Right lobe of liver (tissue), 6 donors: ENCODE results near the gene TPM1. TPM values are rescaled to one million over a fixed set of nuclear protein-coding genes. Genes with fewer than 3 reads are reported as not detected.

Source experiments
- ATAC-seq, 4 donors: fragments of 200-7000 bp; cut with Tn5 transposase; one replicate each; pipeline ENCODE4 v1.9.1; 2020; ENCODE audit warnings: mild to moderate bottlenecking in 4 of 4, moderate library complexity in 4 of 4
- DNase-seq, 3 donors: peaks; one replicate each; pipeline ENCODE4 v3.0.0-alpha.2; 2020
- H3K27ac ChIP-seq, 3 donors: fragments of 200-600 bp; one replicate each; pipeline ENCODE4 v1.8.0; 2022
- H3K27me3 ChIP-seq, 2 donors: fragments of 200-600 bp; one replicate each; pipeline ENCODE4 v1.8.0; 2022
- H3K36me3 ChIP-seq, 4 donors: fragments of 200-600 bp; sonication (generic) in 1 of 4; one replicate each; pipeline versions ENCODE4 v1.5.1 to v1.8.0; 2017 to 2022; ENCODE audit warnings: control low read depth in 1 of 4
- H3K4me1 ChIP-seq, 4 donors: fragments of 200-600 bp; sonication (generic) in 1 of 4; one replicate each; pipeline versions ENCODE4 v1.5.1 to v1.8.0; 2017 to 2022; ENCODE audit warnings: control low read depth in 1 of 4
- H3K4me3 ChIP-seq, 3 donors: fragments of 200-600 bp; one replicate each; pipeline ENCODE4 v1.8.0; 2022
- H3K9me3 ChIP-seq, 4 donors: fragments of 200-600 bp; sonication (generic) in 1 of 4; one replicate each; pipeline versions ENCODE4 v1.5.1 to v1.8.0; 2017 to 2022; ENCODE audit warnings: control low read depth in 1 of 4
- POLR2A ChIP-seq: fragments of 450-650 bp; IDR thresholded peaks from one replicate; pipeline ENCODE4 v1.6.1; 2017; ENCODE audit warnings: antibody characterized with exemption, mild to moderate bottlenecking
- WGBS: methylation state at CpG from one replicate; pipeline ENCODE4 v1.1.6; 2018; ENCODE audit warnings: low coverage, low lambda C conversion rate; ENCODE audit not compliant: insufficient coverage; ENCODE audit errors: missing lambda C conversion rate; 5-methylcytosine and 5-hydroxymethylcytosine counted together
- intact Hi-C, 2 donors: fragments of 100-400 bp; cut with DNase I; formaldehyde crosslinking; loops; one replicate each; pipeline versions ENCODE4 v1.11.2 to v1.14.1; 2022
- total RNA-seq, 6 experiments: library from RNA; depleted of rRNA in 2 of 6; stranded (reverse); fragments of >200 nt in 2 of 6; fragmentation: NEBNext Ultra II Directional in 3 of 6; extraction: Animal tissue kit (Norgen Biotek cat#: 25700) in 3 of 6; gene quantifications; one replicate each; pipeline versions ENCODE4 v1.1.0 to v1.2.4, GENCODE V29; 2016 to 2023
- TF ChIP-seq, protein P1 (sequence below), 4 donors: fragments of 200-600 bp in 3 of 4; fragments of 450-650 bp in 1 of 4; IDR thresholded peaks; one replicate each; pipeline versions ENCODE4 v1.5.1 to v1.8.0; 2016 to 2022; ENCODE audit warnings: antibody characterized with exemption in 4 of 4, mild to moderate bottlenecking in 2 of 4
- donor health status: DM: no; HTN: yes; CAD: no.
- donor health status: DM: no; HTN: no; CAD: no.
- donor health status: DM: no; HTN: no; CAD: no.
- donor health status: DM: no; HTN: yes; CAD: no.
- donor health status: DM: no; HTN: yes; CAD: no.

Gene TPM1
- total RNA-seq, 6 experiments from 2014 or later, result 44.3 to 180 (median 91.6) TPM

DNA sequence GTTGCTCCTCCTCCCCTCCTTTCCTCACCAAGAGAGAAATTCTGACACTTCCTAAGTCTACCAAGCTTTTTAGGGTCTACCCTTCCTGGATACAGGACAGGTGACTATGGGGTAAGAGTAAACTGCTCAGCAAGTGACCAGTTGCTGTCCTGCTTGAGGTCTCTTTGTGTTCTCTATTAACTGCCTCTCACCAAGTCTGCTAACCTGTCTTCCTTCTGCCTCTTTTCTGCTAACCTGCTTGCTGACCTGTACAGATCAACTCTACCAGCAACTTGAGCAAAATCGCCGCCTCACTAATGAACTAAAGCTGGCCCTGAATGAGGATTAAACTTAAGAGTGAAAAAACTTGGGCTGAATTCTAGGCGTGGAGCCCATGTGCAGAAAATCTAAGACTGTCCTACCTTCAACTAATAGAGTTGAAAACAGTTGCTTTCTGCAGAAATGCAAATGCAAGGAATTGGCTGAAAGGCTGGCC, 27.1 kb downstream of the TPM1 start:
- peaks cover 0 to 36% (median 3%) of the 10 kb centered on the region in 4 donors for H3K36me3 ChIP-seq
- H3K4me1 ChIP-seq, result peaks cover 0 to 7% (median 0%) of the 10 kb centered on the region in 4 donors
- H3K27ac ChIP-seq, result no peak overlapping the region
- no peaks in the 10 kb centered on the region for H3K27me3 ChIP-seq
- H3K4me3 ChIP-seq, result no peak overlapping the region
- intact Hi-C loops, result no loop called here
- WGBS, result 100% methylated on average over 3 of the region's 3 CpGs
- no peaks in the 10 kb centered on the region for H3K9me3 ChIP-seq
- DNase-seq (no peak), ATAC-seq (no peak)
- TF ChIP-seq POLR2A, result no peak
- TF ChIP-seq, protein P1, sequence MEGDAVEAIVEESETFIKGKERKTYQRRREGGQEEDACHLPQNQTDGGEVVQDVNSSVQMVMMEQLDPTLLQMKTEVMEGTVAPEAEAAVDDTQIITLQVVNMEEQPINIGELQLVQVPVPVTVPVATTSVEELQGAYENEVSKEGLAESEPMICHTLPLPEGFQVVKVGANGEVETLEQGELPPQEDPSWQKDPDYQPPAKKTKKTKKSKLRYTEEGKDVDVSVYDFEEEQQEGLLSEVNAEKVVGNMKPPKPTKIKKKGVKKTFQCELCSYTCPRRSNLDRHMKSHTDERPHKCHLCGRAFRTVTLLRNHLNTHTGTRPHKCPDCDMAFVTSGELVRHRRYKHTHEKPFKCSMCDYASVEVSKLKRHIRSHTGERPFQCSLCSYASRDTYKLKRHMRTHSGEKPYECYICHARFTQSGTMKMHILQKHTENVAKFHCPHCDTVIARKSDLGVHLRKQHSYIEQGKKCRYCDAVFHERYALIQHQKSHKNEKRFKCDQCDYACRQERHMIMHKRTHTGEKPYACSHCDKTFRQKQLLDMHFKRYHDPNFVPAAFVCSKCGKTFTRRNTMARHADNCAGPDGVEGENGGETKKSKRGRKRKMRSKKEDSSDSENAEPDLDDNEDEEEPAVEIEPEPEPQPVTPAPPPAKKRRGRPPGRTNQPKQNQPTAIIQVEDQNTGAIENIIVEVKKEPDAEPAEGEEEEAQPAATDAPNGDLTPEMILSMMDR (IDR thresholded peaks at IDR 0.05), result no peak

- intact Hi-C loops, result no loop called here
- H3K27me3 ChIP-seq, result no peaks in the 10 kb centered on the region
- TF ChIP-seq, protein P1 (IDR thresholded peaks at IDR 0.05), result no peak
- TF ChIP-seq POLR2A, result no peak
- no peaks in the 10 kb centered on the region for H3K9me3 ChIP-seq
- no peak overlapping the region for H3K4me3 ChIP-seq
- 89% methylated on average over 4 of the region's 6 CpGs for WGBS
- peaks cover 0 to 27% (median 3%) of the 10 kb centered on the region in 4 donors for H3K36me3 ChIP-seq
- ATAC-seq, result no peak
- no peak for DNase-seq
- peaks cover 0 to 7% (median 0%) of the 10 kb centered on the region in 4 donors for H3K4me1 ChIP-seq
- H3K27ac ChIP-seq, result no peak overlapping the region
Observed at GRCh38 chr15:63070681-63071129, 28.2 kb downstream of the TPM1 start.

DNA sequence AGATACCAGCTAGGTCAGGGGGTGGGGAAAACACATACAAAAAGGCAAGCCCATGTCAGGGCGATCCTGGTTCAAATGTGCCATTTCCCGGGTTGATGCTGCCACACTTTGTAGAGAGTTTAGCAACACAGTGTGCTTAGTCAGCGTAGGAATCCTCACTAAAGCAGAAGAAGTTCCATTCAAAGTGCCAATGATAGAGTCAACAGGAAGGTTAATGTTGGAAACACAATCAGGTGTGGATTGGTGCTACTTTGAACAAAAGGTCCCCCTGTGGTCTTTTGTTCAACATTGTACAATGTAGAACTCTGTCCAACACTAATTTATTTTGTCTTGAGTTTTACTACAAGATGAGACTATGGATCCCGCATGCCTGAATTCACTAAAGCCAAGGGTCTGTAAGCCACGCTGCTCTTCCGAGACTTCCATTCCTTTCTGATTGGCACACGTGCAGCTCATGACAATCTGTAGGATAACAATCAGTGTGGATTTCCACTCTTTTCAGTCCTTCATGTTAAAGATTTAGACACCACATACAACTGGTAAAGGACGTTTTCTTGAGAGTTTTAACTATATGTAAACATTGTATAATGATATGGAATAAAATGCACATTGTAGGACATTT, 28.9 kb downstream of the TPM1 start:
- WGBS, result 76% methylated on average over 8 of the region's 8 CpGs
- H3K4me1 ChIP-seq, result peaks cover 0 to 7% (median 0%) of the 10 kb centered on the region in 4 donors
- H3K4me3 ChIP-seq, result no peak overlapping the region
- H3K27me3 ChIP-seq, result no peaks in the 10 kb centered on the region
- H3K9me3 ChIP-seq, result no peaks in the 10 kb centered on the region
- intact Hi-C loops, result no loop called here
- H3K27ac ChIP-seq, result no peak overlapping the region
- ATAC-seq (no peak), DNase-seq (no peak)
- TF ChIP-seq, protein P1 (IDR thresholded peaks at IDR 0.05), result no peak
- TF ChIP-seq POLR2A, result no peak
- peaks cover 0 to 27% (median 3%) of the 10 kb centered on the region in 4 donors for H3K36me3 ChIP-seq

- intact Hi-C loops, result no loop called here
- whole genome bisulfite sequencing, result 76% methylated on average over 3 of the region's 3 CpGs
- ATAC-seq, result no peak
Observed at GRCh38 chr15:63072023-63072650, 29.6 kb downstream of the TPM1 start.

More at GRCh38 chr15:63072023-63072650, 29.6 kb downstream of the TPM1 start:
- Histone ChIP-seq H3K27me3 (no peaks in the 10 kb centered on the region), H3K27ac (no peak overlapping the region), H3K4me3 (no peak overlapping the region), H3K4me1 (peaks cover 0 to 7% (median 0%) of the 10 kb centered on the region in 4 donors), H3K9me3 (no peaks in the 10 kb centered on the region), H3K36me3 (peaks cover 0 to 25% (median 3%) of the 10 kb centered on the region in 4 donors)
- no peak for DNase-seq
- TF ChIP-seq POLR2A, result no peak
- TF ChIP-seq, protein P1 (IDR thresholded peaks at IDR 0.05), result no peak
